Mesendoderm (in vitro differentiated cells): ENCODE results near the gene RASAL2.

Experiments used
- DNase-seq: peaks from one replicate; pipeline ENCODE4 v3.0.0; 2013
- H2AK5ac ChIP-seq: 2 replicates; pipeline ENCODE4 v1.6.1; 2013; ENCODE audit warnings: low read length, inconsistent platforms
- H2BK120ac ChIP-seq: 2 replicates; pipeline ENCODE4 v1.6.1; 2013; ENCODE audit warnings: low read depth, mild to moderate bottlenecking, low read length, moderate library complexity, mixed read lengths
- H2BK15ac ChIP-seq: replicated peaks from 2 replicates; pipeline ENCODE4 v1.6.1; 2013; ENCODE audit warnings: low read depth, mild to moderate bottlenecking, moderate library complexity
- H2BK5ac ChIP-seq: 2 replicates; pipeline ENCODE4 v1.6.1; 2013; ENCODE audit warnings: low read length, inconsistent platforms
- H3K18ac ChIP-seq: 2 replicates; pipeline ENCODE4 v1.6.1; 2013; ENCODE audit warnings: mild to moderate bottlenecking, low read length, mixed read lengths
- H3K23ac ChIP-seq: one replicate; pipeline ENCODE4 v1.6.1; 2013; ENCODE audit warnings: low read length
- H3K27ac ChIP-seq: 2 replicates; pipeline ENCODE4 v1.5.1; 2013; ENCODE audit warnings: low read depth, mild to moderate bottlenecking, inconsistent platforms, low read length, moderate library complexity
- H3K27me3 ChIP-seq: 2 replicates; pipeline ENCODE4 v1.6.1; 2013; ENCODE audit warnings: low read length, control low read depth, mild to moderate bottlenecking, inconsistent platforms; ENCODE audit not compliant: insufficient read depth, poor library complexity
- H3K36me3 ChIP-seq: 2 replicates; pipeline ENCODE4 v1.6.1; 2013; ENCODE audit warnings: low read length, inconsistent platforms; ENCODE audit not compliant: control insufficient read depth, insufficient read depth
- H3K4ac ChIP-seq: one replicate; pipeline ENCODE4 v1.6.1; 2013; ENCODE audit warnings: low read depth, mild to moderate bottlenecking, low read length, moderate library complexity
- H3K4me1 ChIP-seq: 2 replicates; pipeline ENCODE4 v1.6.1; 2013; ENCODE audit warnings: low read depth, low read length, inconsistent platforms; ENCODE audit not compliant: control insufficient read depth
- H3K4me2 ChIP-seq: 2 replicates; pipeline ENCODE4 v1.6.1; 2013; ENCODE audit warnings: low read length
- H3K4me3 ChIP-seq: 2 replicates; pipeline ENCODE4 v1.5.1; 2013; ENCODE audit warnings: mild to moderate bottlenecking, low read length
- H3K56ac ChIP-seq: one replicate; pipeline ENCODE4 v1.6.1; 2013; ENCODE audit warnings: low read length
- H3K79me1 ChIP-seq: 2 replicates; pipeline ENCODE4 v1.6.1; 2013; ENCODE audit warnings: low read length, inconsistent platforms
- H3K79me2 ChIP-seq: 2 replicates; pipeline ENCODE4 v1.6.1; 2013; ENCODE audit warnings: mild to moderate bottlenecking, low read length; ENCODE audit not compliant: control insufficient read depth, insufficient read depth
- H3K9ac ChIP-seq: 2 replicates; pipeline ENCODE4 v1.6.1; 2013; ENCODE audit warnings: low read length, inconsistent platforms
- H4K5ac ChIP-seq: one replicate; pipeline ENCODE4 v1.6.1; 2013; ENCODE audit warnings: low read length
- H4K8ac ChIP-seq: one replicate; pipeline ENCODE4 v1.6.1; 2013; ENCODE audit warnings: low read depth, mild to moderate bottlenecking, control low read depth, low read length, moderate library complexity
- WGBS: extraction: QIAGEN DNeasy Blood & Tissue Kit; methylation state at CpG from one replicate; pipeline ENCODE4 v1.1.7; 2013; ENCODE audit warnings: low lambda C conversion rate, missing lambda C conversion rate; ENCODE audit not compliant: insufficient coverage; ENCODE audit errors: extremely low coverage; 5-methylcytosine and 5-hydroxymethylcytosine counted together

Gene RASAL2

GRCh38 chr1:178050084-178050483 lies 43.8 kb upstream of the RASAL2 start:
- H3K79me1 ChIP-seq = no peaks in the 10 kb centered on the region
- no peak overlapping the region for H3K4me2 ChIP-seq
- no peaks in the 10 kb centered on the region for H3K36me3 ChIP-seq
- no peak overlapping the region for H2AK5ac ChIP-seq
- no peak overlapping the region for H3K4me3 ChIP-seq
- no peaks in the 10 kb centered on the region for H3K79me2 ChIP-seq
- H3K27ac ChIP-seq = no peak overlapping the region
- WGBS = no CpG with 5 or more reads among the region's 6 CpGs
- H3K56ac ChIP-seq = peak overlapping the region; percentile 6
- H3K27me3 ChIP-seq = no peaks in the 10 kb centered on the region
- no peak for DNase-seq
- H3K18ac ChIP-seq = peak overlapping the region; percentile 7
- no peak overlapping the region for H2BK15ac ChIP-seq
- no peak overlapping the region for H4K8ac ChIP-seq
- H4K5ac ChIP-seq = no peak overlapping the region
- peaks cover 17% of the 10 kb centered on the region for H3K4me1 ChIP-seq
- no peak overlapping the region for H2BK5ac ChIP-seq
- no peak overlapping the region for H2BK120ac ChIP-seq
- H3K4ac ChIP-seq = no peak overlapping the region
- no peak overlapping the region for H3K23ac ChIP-seq
- H3K9ac ChIP-seq = no peak overlapping the region

- peaks cover 17% of the 10 kb centered on the region for H3K4me1 ChIP-seq
- H3K4ac ChIP-seq = no peak overlapping the region
- H2BK5ac ChIP-seq = peak overlapping the region; percentile 47
- H3K27me3 ChIP-seq = no peaks in the 10 kb centered on the region
- H3K79me2 ChIP-seq = no peaks in the 10 kb centered on the region
- no peak overlapping the region for H3K18ac ChIP-seq
- H2AK5ac ChIP-seq = no peak overlapping the region
- H4K5ac ChIP-seq = no peak overlapping the region
- H2BK120ac ChIP-seq = no peak overlapping the region
- H3K36me3 ChIP-seq = no peaks in the 10 kb centered on the region
- H2BK15ac ChIP-seq = no peak overlapping the region
- no peak overlapping the region for H3K23ac ChIP-seq
- no peak overlapping the region for H3K27ac ChIP-seq
- H3K4me2 ChIP-seq = no peak overlapping the region
- peak; percentile 75 for DNase-seq
- peak overlapping the region; percentile 52 for H3K56ac ChIP-seq
- no peak overlapping the region for H4K8ac ChIP-seq
- H3K4me3 ChIP-seq = no peak overlapping the region
- H3K9ac ChIP-seq = no peak overlapping the region
- no peaks in the 10 kb centered on the region for H3K79me1 ChIP-seq
- WGBS = no CpG with 5 or more reads among the region's 3 CpGs
Observed at GRCh38 chr1:178051071-178051470, 42.8 kb upstream of the RASAL2 start.

GRCh38 chr1:178052650-178053461 lies 41.0 kb upstream of the RASAL2 start:
- H3K36me3 ChIP-seq = no peaks in the 10 kb centered on the region
- peak overlapping the region; percentile 11 for H3K9ac ChIP-seq
- H3K56ac ChIP-seq = peak overlapping the region; percentile 30
- H3K4me3 ChIP-seq = no peak overlapping the region
- H2BK120ac ChIP-seq = no peak overlapping the region
- H3K79me1 ChIP-seq = no peaks in the 10 kb centered on the region
- DNase-seq = no peak
- H4K5ac ChIP-seq = no peak overlapping the region
- H3K79me2 ChIP-seq = no peaks in the 10 kb centered on the region
- H2BK5ac ChIP-seq = no peak overlapping the region
- no peak overlapping the region for H3K27ac ChIP-seq
- H3K4ac ChIP-seq = no peak overlapping the region
- H3K4me2 ChIP-seq = no peak overlapping the region
- peak overlapping the region; percentile 61 for H3K18ac ChIP-seq
- no peak overlapping the region for H2BK15ac ChIP-seq
- H4K8ac ChIP-seq = no peak overlapping the region
- H3K27me3 ChIP-seq = no peaks in the 10 kb centered on the region
- no peak overlapping the region for H2AK5ac ChIP-seq
- H3K23ac ChIP-seq = no peak overlapping the region
- no CpG with 5 or more reads among the region's 10 CpGs for WGBS
- H3K4me1 ChIP-seq = peaks cover 17% of the 10 kb centered on the region

- Histone ChIP-seq H3K79me2 (no peaks in the 10 kb centered on the region), H3K23ac (no peak overlapping the region), H2AK5ac (no peak overlapping the region), H4K5ac (no peak overlapping the region), H3K9ac (no peak overlapping the region), H3K27me3 (no peaks in the 10 kb centered on the region), H3K4me3 (no peak overlapping the region), H2BK5ac (no peak overlapping the region), H3K18ac (no peak overlapping the region), H3K36me3 (no peaks in the 10 kb centered on the region), H3K56ac (no peak overlapping the region), H2BK15ac (no peak overlapping the region), H2BK120ac (no peak overlapping the region), H3K4me1 (peaks cover 19% of the 10 kb centered on the region), H3K4ac (no peak overlapping the region), H4K8ac (no peak overlapping the region), H3K27ac (no peak overlapping the region), H3K4me2 (no peak overlapping the region), H3K79me1 (no peaks in the 10 kb centered on the region)
- WGBS = no CpG with 5 or more reads among the region's 5 CpGs
- peak; percentile 84 for DNase-seq
Observed at GRCh38 chr1:178055093-178055492, 38.8 kb upstream of the RASAL2 start.

- H2BK5ac ChIP-seq = no peak overlapping the region
- no peak overlapping the region for H3K56ac ChIP-seq
- no peak overlapping the region for H4K8ac ChIP-seq
- no peak overlapping the region for H3K4me3 ChIP-seq
- H4K5ac ChIP-seq = peak overlapping the region; percentile 47
- H2BK120ac ChIP-seq = peak overlapping the region; percentile 17
- no peak overlapping the region for H3K27ac ChIP-seq
- no peaks in the 10 kb centered on the region for H3K36me3 ChIP-seq
- no peaks in the 10 kb centered on the region for H3K79me2 ChIP-seq
- no peak overlapping the region for H2AK5ac ChIP-seq
- H3K79me1 ChIP-seq = no peaks in the 10 kb centered on the region
- no peak overlapping the region for H3K23ac ChIP-seq
- peaks cover 19% of the 10 kb centered on the region for H3K4me1 ChIP-seq
- peak overlapping the region; percentile 57 for H2BK15ac ChIP-seq
- no peak overlapping the region for H3K18ac ChIP-seq
- H3K27me3 ChIP-seq = no peaks in the 10 kb centered on the region
- peak; percentile 37 for DNase-seq
- WGBS = no CpG with 5 or more reads among the region's 8 CpGs
- H3K4ac ChIP-seq = no peak overlapping the region
- H3K9ac ChIP-seq = no peak overlapping the region
- no peak overlapping the region for H3K4me2 ChIP-seq
Observed at GRCh38 chr1:178055779-178056471, 38.0 kb upstream of the RASAL2 start.
